Psoas muscle (tissue), 8 donors: ENCODE measurements around the gene EID2B. TPM values are rescaled to one million over a fixed set of nuclear protein-coding genes. Genes with fewer than 3 reads are reported as not detected.

Source experiments
- ATAC-seq, 4 donors: fragments of 200-7000 bp; cut with Tn5 transposase; one replicate each; pipeline ENCODE4 v1.9.1; 2020; ENCODE audit warnings: moderate library complexity in 3 of 4, mild to moderate bottlenecking in 2 of 4
- DNase-seq, 2 donors: peaks; one replicate each; pipeline ENCODE4 v3.0.0-alpha.2; 2020
- H3K27ac ChIP-seq: fragments of 200-600 bp; one replicate; pipeline ENCODE4 v1.8.0; 2022
- H3K27me3 ChIP-seq, 3 donors: fragments of 200-600 bp in 1 of 3; one replicate each; pipeline versions ENCODE4 v1.6.1 to v1.8.0; 2013 to 2022; ENCODE audit warnings: low read length in 2 of 3, mild to moderate bottlenecking in 2 of 3, moderate library complexity in 1 of 3; ENCODE audit not compliant: insufficient read depth in 3 of 3
- H3K36me3 ChIP-seq, 2 donors: fragments of 200-600 bp in 1 of 2; one replicate each; pipeline versions ENCODE4 v1.6.1 to v1.8.0; 2013 to 2022; ENCODE audit warnings: low read depth in 1 of 2, mild to moderate bottlenecking in 1 of 2, moderate library complexity in 1 of 2; ENCODE audit not compliant: insufficient read depth in 1 of 2
- H3K4me1 ChIP-seq: fragments of 200-600 bp; one replicate; pipeline ENCODE4 v1.8.0; 2022
- H3K4me3 ChIP-seq: fragments of 200-600 bp; one replicate; pipeline ENCODE4 v1.8.0; 2022; ENCODE audit warnings: mild to moderate bottlenecking
- H3K9me3 ChIP-seq: fragments of 200-600 bp; one replicate; pipeline ENCODE4 v1.8.0; 2022
- CTCF ChIP-seq: fragments of 200-600 bp; IDR thresholded peaks from one replicate; pipeline ENCODE4 v1.8.0; 2022; ENCODE audit warnings: antibody characterized with exemption
- WGBS, 3 donors: extraction: QIAGEN DNeasy Blood & Tissue Kit; methylation state at CpG; one replicate each; pipeline versions ENCODE4 v1.1.6 to v1.1.7; 2013; 5-methylcytosine and 5-hydroxymethylcytosine counted together
- intact Hi-C, 2 donors: fragments of 100-400 bp; cut with DNase I; formaldehyde crosslinking; loops; one replicate each; pipeline versions ENCODE4 v1.11.0 to v1.14.2; 2022
- polyA plus RNA-seq, 3 donors: library from polyadenylated mRNA; stranded (reverse); fragments of 200-250 nt; gene quantifications; one replicate each; pipeline ENCODE4 v1.2.3, GENCODE V29; 2013
- total RNA-seq, 4 donors: library from RNA; stranded (reverse); fragmentation: NEBNext Ultra II Directional in 2 of 4; extraction: Animal tissue kit (Norgen Biotek cat#: 25700) in 2 of 4; gene quantifications; one replicate each; pipeline versions ENCODE4 v1.2.1 to v1.2.4, GENCODE V29; 2021 to 2023
- donor health status: healthy with polysubstance abuse.
- donor health status: DM: no; HTN: no; CAD: no; lungs with moderate emphysema.
- donor health status: Bipolar disorder and iron deficiency.
- donor health status: healthy.
- donor health status: DM: yes; HTN: yes; CAD: no.
- donor health status: DM: no; HTN: no; CAD: no.
- donor health status: DM: no; HTN: no; CAD: no.
- donor health status: DM: yes; HTN: yes; CAD: no.

The EID2B gene
- total and polyA plus RNA-seq, 7 donors, result 0.71 to 9.0 (median 1.7) TPM

DNA sequence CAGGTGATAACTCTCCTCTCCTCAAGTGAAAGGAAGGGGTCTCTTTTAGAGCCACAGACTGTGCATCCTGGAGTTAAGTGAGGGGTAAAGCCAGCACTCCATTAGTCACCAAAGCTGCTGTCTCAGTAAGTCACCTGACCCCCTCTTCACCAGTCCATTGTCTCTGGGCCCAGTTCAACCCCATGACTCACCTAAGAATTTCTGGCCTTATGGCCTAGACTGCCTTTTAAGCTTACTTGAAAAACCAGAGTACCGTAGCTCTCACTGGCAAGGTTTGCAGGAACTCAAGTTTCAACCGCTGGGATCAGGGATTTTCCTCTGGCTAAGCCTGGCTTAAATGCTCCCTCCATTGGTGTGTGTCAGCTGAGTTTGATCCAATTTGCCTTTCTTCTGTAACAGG is 30.8 kb upstream of the EID2B start:
- no peak overlapping the region for H3K4me3 ChIP-seq
- H3K27ac ChIP-seq, result no peak overlapping the region
- no peaks in the 10 kb centered on the region for H3K36me3 ChIP-seq
- WGBS, 3 donors, result 47 to 54% (median 51%) methylated on average over 2 of the region's 2 CpGs
- H3K4me1 ChIP-seq, result peaks cover 2% of the 10 kb centered on the region
- intact Hi-C loops, result no loop called here
- no peak for TF ChIP-seq CTCF
- no peaks in the 10 kb centered on the region for H3K9me3 ChIP-seq
- DNase-seq, result no peak
- ATAC-seq, result peak in 2 of 4 donors; percentile 42
- H3K27me3 ChIP-seq, result peaks cover 2 to 9% (median 8%) of the 10 kb centered on the region in 3 donors

- no peak overlapping the region for H3K27ac ChIP-seq
- TF ChIP-seq CTCF, result no peak
- H3K36me3 ChIP-seq, result no peaks in the 10 kb centered on the region
- intact Hi-C loops, result no loop called here
- DNase-seq (no peak), ATAC-seq (no peak)
- H3K4me1 ChIP-seq, result peaks cover 7% of the 10 kb centered on the region
- no peak overlapping the region for H3K4me3 ChIP-seq
- WGBS, 3 donors, result 44 to 56% (median 50%) methylated on average over 6 of the region's 6 CpGs
- H3K9me3 ChIP-seq, result no peaks in the 10 kb centered on the region
- no peaks in the 10 kb centered on the region for H3K27me3 ChIP-seq
Observed at GRCh38 chr19:39558624-39559117, 26.0 kb upstream of the EID2B start.

GRCh38 chr19:39557811-39558623 is 25.4 kb upstream of the EID2B start:
- Histone ChIP-seq H3K4me1 (peaks cover 7% of the 10 kb centered on the region), H3K27ac (no peak overlapping the region), H3K9me3 (no peaks in the 10 kb centered on the region), H3K36me3 (no peaks in the 10 kb centered on the region), H3K4me3 (no peak overlapping the region), H3K27me3 (no peaks in the 10 kb centered on the region)
- no peak for DNase-seq
- TF ChIP-seq CTCF, result no peak
- intact Hi-C loops, result no loop called here
- 33 to 45% (median 39%) methylated on average over 5 of the region's 5 CpGs for WGBS, 3 donors
- ATAC-seq, result no peak

GRCh38 chr19:39555883-39556282 is 23.2 kb upstream of the EID2B start:
- intact Hi-C loops, result no loop called here
- Histone ChIP-seq H3K27me3 (no peaks in the 10 kb centered on the region), H3K4me3 (no peak overlapping the region), H3K36me3 (no peaks in the 10 kb centered on the region), H3K4me1 (peaks cover 7% of the 10 kb centered on the region), H3K27ac (no peak overlapping the region), H3K9me3 (no peaks in the 10 kb centered on the region)
- TF ChIP-seq CTCF, result no peak
- 38 to 50% (median 40%) methylated on average over 1 of the region's 1 CpG for WGBS, 3 donors
- no peak for DNase-seq
- no peak for ATAC-seq
